Measurements from ENCODE around the gene ARHGAP12. TPM values are rescaled to one million over a fixed set of nuclear protein-coding genes. Genes with fewer than 3 reads are reported as not detected.
A peak's percentile ranks its signal among the peaks of the same experiment; 100 is the strongest.

ARHGAP12 gene
- total and polyA plus RNA-seq, 2 donors from 2014 or later, result 15.0 to 30.9 TPM

- Histone ChIP-seq H3K4me1 (ENCODE audit: control insufficient read depth in 2 of 3, insufficient read depth in 2 of 3, low read depth in 1 of 3, low read length in 3 of 3) (peaks cover 0 to 6% (median 0%) of the 10 kb centered on the region in 3 donors), H3K27me3 (ENCODE audit: control insufficient read depth, insufficient read depth, low read length) (no peaks in the 10 kb centered on the region), H3K27ac (ENCODE audit: low read depth in 2 of 2, low read length in 2 of 2) (peak overlapping the region; percentile 88 to 89), H3K4me3 (ENCODE audit: low read length in 3 of 3) (peak overlapping the region; percentile 71 to 83 (median 80)), H3K36me3 (ENCODE audit: control insufficient read depth in 2 of 3, insufficient read depth in 3 of 3, low read length in 3 of 3) (no peaks in the 10 kb centered on the region), H3K9ac (ENCODE audit: low read length in 3 of 3) (peak overlapping the region; percentile 38 to 94 (median 72)), H3K9me3 (ENCODE audit: control insufficient read depth in 2 of 3, insufficient read depth in 1 of 3, low read length in 3 of 3) (no peaks in the 10 kb centered on the region)
- DNase-seq, result peak in 1 of 5 donors; percentile 58
- intact Hi-C loops (cut with DNase I), result no loop called here
- TF ChIP-seq, protein P1, sequence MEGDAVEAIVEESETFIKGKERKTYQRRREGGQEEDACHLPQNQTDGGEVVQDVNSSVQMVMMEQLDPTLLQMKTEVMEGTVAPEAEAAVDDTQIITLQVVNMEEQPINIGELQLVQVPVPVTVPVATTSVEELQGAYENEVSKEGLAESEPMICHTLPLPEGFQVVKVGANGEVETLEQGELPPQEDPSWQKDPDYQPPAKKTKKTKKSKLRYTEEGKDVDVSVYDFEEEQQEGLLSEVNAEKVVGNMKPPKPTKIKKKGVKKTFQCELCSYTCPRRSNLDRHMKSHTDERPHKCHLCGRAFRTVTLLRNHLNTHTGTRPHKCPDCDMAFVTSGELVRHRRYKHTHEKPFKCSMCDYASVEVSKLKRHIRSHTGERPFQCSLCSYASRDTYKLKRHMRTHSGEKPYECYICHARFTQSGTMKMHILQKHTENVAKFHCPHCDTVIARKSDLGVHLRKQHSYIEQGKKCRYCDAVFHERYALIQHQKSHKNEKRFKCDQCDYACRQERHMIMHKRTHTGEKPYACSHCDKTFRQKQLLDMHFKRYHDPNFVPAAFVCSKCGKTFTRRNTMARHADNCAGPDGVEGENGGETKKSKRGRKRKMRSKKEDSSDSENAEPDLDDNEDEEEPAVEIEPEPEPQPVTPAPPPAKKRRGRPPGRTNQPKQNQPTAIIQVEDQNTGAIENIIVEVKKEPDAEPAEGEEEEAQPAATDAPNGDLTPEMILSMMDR (IDR thresholded peaks at IDR 0.05; ENCODE audit: borderline replicate concordance, extremely low read depth, insufficient read depth), result no peak
- FAIRE-seq, result no peak
Measured at GRCh38 chr10:31760674-31761081, 168.0 kb downstream of the ARHGAP12 start.

GRCh38 chr10:31759799-31760626, 168.6 kb downstream of the ARHGAP12 start:
- Histone ChIP-seq H3K4me1 (ENCODE audit: control insufficient read depth in 2 of 3, insufficient read depth in 2 of 3, low read depth in 1 of 3, low read length in 3 of 3) (peaks cover 0 to 6% (median 0%) of the 10 kb centered on the region in 3 donors), H3K9me3 (ENCODE audit: control insufficient read depth in 2 of 3, insufficient read depth in 1 of 3, low read length in 3 of 3) (no peaks in the 10 kb centered on the region), H3K4me3 (ENCODE audit: low read length in 3 of 3) (peak overlapping the region; percentile 72 to 83 (median 83)), H3K9ac (ENCODE audit: low read length in 3 of 3) (peak overlapping the region; percentile 72 to 94 (median 76)), H3K27ac (ENCODE audit: low read depth in 2 of 2, low read length in 2 of 2) (peak overlapping the region; percentile 97 to 98), H3K36me3 (ENCODE audit: control insufficient read depth in 2 of 3, insufficient read depth in 3 of 3, low read length in 3 of 3) (no peaks in the 10 kb centered on the region), H3K27me3 (ENCODE audit: control insufficient read depth, insufficient read depth, low read length) (no peaks in the 10 kb centered on the region)
- intact Hi-C loops (cut with DNase I), result no loop called here
- FAIRE-seq, result peak; percentile 94
- TF ChIP-seq, protein P1 (IDR thresholded peaks at IDR 0.05; ENCODE audit: borderline replicate concordance, extremely low read depth, insufficient read depth), result no peak
- peak; percentile 98 to 99 (median 98) for DNase-seq

- no peak for FAIRE-seq
- H3K27ac ChIP-seq (ENCODE audit: low read depth in 2 of 2, low read length in 2 of 2), result peak overlapping the region; percentile 97 to 98
- no peaks in the 10 kb centered on the region for H3K36me3 ChIP-seq (ENCODE audit: control insufficient read depth in 2 of 3, insufficient read depth in 3 of 3, low read length in 3 of 3)
- no peaks in the 10 kb centered on the region for H3K9me3 ChIP-seq (ENCODE audit: control insufficient read depth in 2 of 3, insufficient read depth in 1 of 3, low read length in 3 of 3)
- TF ChIP-seq, protein P1 (IDR thresholded peaks at IDR 0.05; ENCODE audit: borderline replicate concordance, extremely low read depth, insufficient read depth), result no peak
- DNase-seq, result peak; percentile 62 to 90 (median 79)
- no peaks in the 10 kb centered on the region for H3K27me3 ChIP-seq (ENCODE audit: control insufficient read depth, insufficient read depth, low read length)
- H3K9ac ChIP-seq (ENCODE audit: low read length in 3 of 3), result peak overlapping the region; percentile 42 to 93 (median 76)
- intact Hi-C loops (cut with DNase I), result no loop called here
- H3K4me1 ChIP-seq (ENCODE audit: control insufficient read depth in 2 of 3, insufficient read depth in 2 of 3, low read depth in 1 of 3, low read length in 3 of 3), result peaks cover 0 to 6% (median 0%) of the 10 kb centered on the region in 3 donors
- H3K4me3 ChIP-seq (ENCODE audit: low read length in 3 of 3), result peak overlapping the region; percentile 71 to 83 (median 74)
Measured at GRCh38 chr10:31759124-31759798, 169.4 kb downstream of the ARHGAP12 start.

Data from kidney (tissue), 14 donors.